HG02642 (cell line): ENCODE results near the gene WDR27.
"Not testable (repeated sequence)": the region's sequence is repeated elsewhere in the genome, so short reads cannot be mapped to it uniquely, and the experiment has no call there.

Source experiments
- ATAC-seq: cut with Tn5 transposase; IDR thresholded peaks from one replicate; pipeline ENCODE4 v1.9.1; 2021; ENCODE audit warnings: mild to moderate bottlenecking; ENCODE audit not compliant: unreplicated experiment, poor library complexity

The WDR27 gene

GRCh38 chr6:169455470-169455869 is 246.4 kb downstream of the WDR27 start:
- no peak for ATAC-seq

- no peak for ATAC-seq
Observed at GRCh38 chr6:169454872-169455204, 247.0 kb downstream of the WDR27 start.

GRCh38 chr6:169454204-169454871 is 247.5 kb downstream of the WDR27 start:
- no peak for ATAC-seq

GRCh38 chr6:169452869-169453620 is 248.8 kb downstream of the WDR27 start:
- ATAC-seq: no peak

GRCh38 chr6:169452117-169452868 is 249.5 kb downstream of the WDR27 start:
- ATAC-seq: no peak

- ATAC-seq: no peak
Observed at GRCh38 chr6:169451065-169451838, 250.6 kb downstream of the WDR27 start.

GRCh38 chr6:169450097-169450496 is 251.7 kb downstream of the WDR27 start:
- ATAC-seq: no peak

GRCh38 chr6:169449221-169449620 is 252.6 kb downstream of the WDR27 start:
- no peak for ATAC-seq

- ATAC-seq: no peak
Observed at GRCh38 chr6:169445661-169446581, 255.9 kb downstream of the WDR27 start.

- ATAC-seq: no peak
Observed at GRCh38 chr6:169445227-169445626, 256.6 kb downstream of the WDR27 start.

GRCh38 chr6:169441292-169441691 is 260.5 kb downstream of the WDR27 start:
- ATAC-seq: no peak

- ATAC-seq: no peak
Observed at GRCh38 chr6:169439710-169440109, 262.1 kb downstream of the WDR27 start.

GRCh38 chr6:169434554-169434953 is 267.3 kb downstream of the WDR27 start:
- ATAC-seq: not testable (repeated sequence)

GRCh38 chr6:169429001-169429400 is 272.8 kb downstream of the WDR27 start:
- ATAC-seq: no peak

GRCh38 chr6:169428532-169428931 is 273.3 kb downstream of the WDR27 start:
- no peak for ATAC-seq

- ATAC-seq: no peak
Observed at GRCh38 chr6:169427856-169428255, 274.0 kb downstream of the WDR27 start.

- ATAC-seq: no peak
Observed at GRCh38 chr6:169426611-169427010, 275.2 kb downstream of the WDR27 start.

GRCh38 chr6:169425628-169426370 is 276.0 kb downstream of the WDR27 start:
- no peak for ATAC-seq

- no peak for ATAC-seq
Observed at GRCh38 chr6:169424821-169425240, 277.0 kb downstream of the WDR27 start.
